DOHH2 (cell line): ENCODE measurements around the gene RELN.

ENCODE experiments used
- CTCF ChIP-seq: fragments of 200-600 bp; sonication (generic); IDR thresholded peaks from one replicate; pipeline ENCODE4 v1.5.1; 2014; ENCODE audit warnings: antibody characterized with exemption, mild to moderate bottlenecking, low read depth, low read length; ENCODE audit not compliant: poor library complexity, severe bottlenecking
- EZH2phosphoT487 ChIP-seq: fragments of 200-600 bp; sonication (generic); IDR thresholded peaks from 2 replicates; pipeline ENCODE4 v1.6.1; 2017; ENCODE audit warnings: borderline replicate concordance, mild to moderate bottlenecking, antibody characterized with exemption, low read length, moderate library complexity, mixed read lengths

- no peak for TF ChIP-seq CTCF
- TF ChIP-seq EZH2phosphoT487, result no peak
Observed at GRCh38 chr7:103592187-103592586, 397.3 kb downstream of the RELN start.
